Heart left ventricle (tissue), 13 donors: Measurements from ENCODE around the gene DMD.

ENCODE experiments used
- POLR2A ChIP-seq, 2 donors: fragments of 450-650 bp; IDR thresholded peaks; one replicate each; pipeline ENCODE4 v1.6.1; 2017; ENCODE audit warnings: antibody characterized with exemption in 2 of 2, mild to moderate bottlenecking in 2 of 2, moderate library complexity in 2 of 2
- TF ChIP-seq, protein P1 (sequence below), 12 donors: fragments of 200-600 bp; sonication (generic) in 4 of 12; IDR thresholded peaks; one replicate each; pipeline versions ENCODE4 v1.5.0 to v1.8.0; 2018 to 2022; ENCODE audit warnings: antibody characterized with exemption in 12 of 12, mild to moderate bottlenecking in 5 of 12
- donor health status: ischemic (EF 13 %, LVEDD 7.1; RV severe dilation, severe dysfunction).
- donor health status: DM: no; HTN: yes; CAD: no.
- donor health status: DM: no; HTN: no; CAD: no.
- donor health status: ischemic (EF 25% LVEDD 6.9; RV normal size, moderate dysfunction).
- donor health status: ischemic (EF 25% LVEDD 5.7; RV mildly dilated, moderate dysfunction).
- donor health status: ischemic (EF 35%, LVEDD 5.7; RV mildly dilated, moderate dysfunction).
- donor health status: nonischemic (EF 11% LVEDD 7.7; RV severe dilation, severe dysfunction).
- donor health status: DM: yes; HTN: yes; CAD: no.
- donor health status: PGD.
- donor health status: ischemic (EF 29% LVEDD 5.4; RV normal size, mild dysfunction).
- donor health status: nonischemic (EF 23%, LVEDD 6.1; RV moderate dilation, normal function).

DNA sequence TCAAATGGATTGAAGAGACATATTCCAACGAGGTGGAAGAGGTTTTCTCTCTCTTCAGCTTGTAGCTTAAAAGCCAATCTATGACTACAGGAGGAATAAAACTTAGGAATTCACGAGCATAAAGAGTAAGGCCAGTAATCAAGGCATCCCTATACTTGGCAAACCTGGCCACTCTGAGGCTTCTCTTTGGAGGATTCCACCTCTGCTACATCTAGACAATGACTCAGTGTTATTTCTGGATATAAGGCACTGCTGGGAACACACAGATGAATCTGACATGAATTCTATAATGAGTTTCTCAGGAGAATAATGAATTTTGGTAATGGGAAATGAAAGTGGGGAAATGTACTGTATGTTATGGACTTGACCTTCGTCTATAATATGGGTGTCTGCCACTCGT, 1123.7 kb downstream of the DMD start:
- TF ChIP-seq, protein P1, sequence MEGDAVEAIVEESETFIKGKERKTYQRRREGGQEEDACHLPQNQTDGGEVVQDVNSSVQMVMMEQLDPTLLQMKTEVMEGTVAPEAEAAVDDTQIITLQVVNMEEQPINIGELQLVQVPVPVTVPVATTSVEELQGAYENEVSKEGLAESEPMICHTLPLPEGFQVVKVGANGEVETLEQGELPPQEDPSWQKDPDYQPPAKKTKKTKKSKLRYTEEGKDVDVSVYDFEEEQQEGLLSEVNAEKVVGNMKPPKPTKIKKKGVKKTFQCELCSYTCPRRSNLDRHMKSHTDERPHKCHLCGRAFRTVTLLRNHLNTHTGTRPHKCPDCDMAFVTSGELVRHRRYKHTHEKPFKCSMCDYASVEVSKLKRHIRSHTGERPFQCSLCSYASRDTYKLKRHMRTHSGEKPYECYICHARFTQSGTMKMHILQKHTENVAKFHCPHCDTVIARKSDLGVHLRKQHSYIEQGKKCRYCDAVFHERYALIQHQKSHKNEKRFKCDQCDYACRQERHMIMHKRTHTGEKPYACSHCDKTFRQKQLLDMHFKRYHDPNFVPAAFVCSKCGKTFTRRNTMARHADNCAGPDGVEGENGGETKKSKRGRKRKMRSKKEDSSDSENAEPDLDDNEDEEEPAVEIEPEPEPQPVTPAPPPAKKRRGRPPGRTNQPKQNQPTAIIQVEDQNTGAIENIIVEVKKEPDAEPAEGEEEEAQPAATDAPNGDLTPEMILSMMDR (IDR thresholded peaks at IDR 0.05): no peak
- TF ChIP-seq POLR2A (IDR thresholded peaks at IDR 0.05): no peak
